Activated T-cell treated with anti-CD3 and anti-CD28 coated beads for 48 hours (primary cell): ENCODE results near the gene MCRIP1.

Experiments used
- DNase-seq: peaks from one replicate; pipeline ENCODE4 v3.0.0-alpha.2; 2020; ENCODE audit warnings: low read depth

MCRIP1 gene

GRCh38 chr17:81833160-81833920 lies at the start of gene MCRIP1:
MCRIP1 (minus strand) TSS chr17:81833291; CDS start chr17:81824506, 8,785 bp downstream.
- DNase-seq = peak; percentile 98

- DNase-seq = no peak
Measured at GRCh38 chr17:81879121-81879520, 46.0 kb upstream of the MCRIP1 start.

GRCh38 chr17:81878294-81878693 lies 45.2 kb upstream of the MCRIP1 start:
- DNase-seq = no peak

GRCh38 chr17:81877569-81877968 lies 44.5 kb upstream of the MCRIP1 start:
- DNase-seq = no peak

GRCh38 chr17:81871387-81872230 lies 38.5 kb upstream of the MCRIP1 start:
- peak; percentile 94 for DNase-seq

GRCh38 chr17:81870981-81871386 lies 37.9 kb upstream of the MCRIP1 start, which contains the start of gene ARHGDIA:
ARHGDIA (minus strand) TSS chr17:81871337; CDS start chr17:81869930, 1,407 bp downstream.
- DNase-seq = no peak

- peak; percentile 44 for DNase-seq
Measured at GRCh38 chr17:81870131-81870980, 37.3 kb upstream of the MCRIP1 start.

- peak; percentile 51 for DNase-seq
Measured at GRCh38 chr17:81869221-81870130, 36.4 kb upstream of the MCRIP1 start.

- peak; percentile 15 for DNase-seq
Measured at GRCh38 chr17:81868674-81869220, 35.7 kb upstream of the MCRIP1 start.

GRCh38 chr17:81867991-81868673 lies 35.0 kb upstream of the MCRIP1 start:
- DNase-seq = no peak

- no peak for DNase-seq
Measured at GRCh38 chr17:81867170-81867990, 34.3 kb upstream of the MCRIP1 start.

- peak; percentile 15 for DNase-seq
Measured at GRCh38 chr17:81866440-81867169, 33.5 kb upstream of the MCRIP1 start.

- DNase-seq = no peak
Measured at GRCh38 chr17:81865733-81866439, 32.8 kb upstream of the MCRIP1 start.

- no peak for DNase-seq
Measured at GRCh38 chr17:81865358-81865732, 32.3 kb upstream of the MCRIP1 start.

GRCh38 chr17:81863833-81864768 lies 31.0 kb upstream of the MCRIP1 start:
- DNase-seq = no peak

- DNase-seq = no peak
Measured at GRCh38 chr17:81863123-81863675, 30.1 kb upstream of the MCRIP1 start.
